Thyroid gland (tissue), 4 donors: ENCODE data around the gene GALNT13.

Experiments
- CTCF ChIP-seq, 6 experiments: fragments of 200-600 bp in 3 of 6; fragments of 450-650 bp in 3 of 6; sonication (generic) in 3 of 6; IDR thresholded peaks; one replicate each; pipeline ENCODE4 v1.5.1; 2016 to 2019; ENCODE audit warnings: antibody characterized with exemption in 6 of 6, mild to moderate bottlenecking in 2 of 6, inconsistent platforms in 1 of 6, moderate library complexity in 1 of 6
- POLR2A ChIP-seq, 2 donors: fragments of 450-650 bp; IDR thresholded peaks; one replicate each; pipeline ENCODE4 v1.6.1; 2017; ENCODE audit warnings: antibody characterized with exemption in 2 of 2, mild to moderate bottlenecking in 2 of 2, moderate library complexity in 1 of 2

DNA sequence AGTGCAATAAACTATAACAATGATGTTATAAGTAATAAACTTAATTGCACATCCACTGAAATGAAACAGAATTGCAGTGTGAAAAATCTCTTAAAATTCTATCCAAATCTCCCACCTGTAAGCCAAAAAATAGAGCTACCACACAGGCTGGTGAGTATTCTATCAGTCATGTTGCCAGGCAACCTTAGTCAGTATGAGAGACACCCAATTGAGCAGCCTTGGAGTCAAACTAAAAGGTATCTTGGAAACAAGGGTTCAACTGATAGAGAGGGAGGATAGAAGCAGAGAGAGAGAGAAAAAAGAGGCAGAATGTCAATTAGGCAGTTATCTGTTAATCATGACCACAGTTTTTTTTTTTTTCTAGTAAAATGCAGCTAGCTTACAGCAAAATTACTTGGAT is 45.8 kb downstream of the GALNT13 start:
- TF ChIP-seq CTCF (IDR thresholded peaks at IDR 0.05) = no peak
- no peak for TF ChIP-seq POLR2A (IDR thresholded peaks at IDR 0.05)
